Chondrocyte (in vitro differentiated cells): ENCODE data around the gene SIGLEC10. TPM values are rescaled to one million over a fixed set of nuclear protein-coding genes. Genes with fewer than 3 reads are reported as not detected.

Experiments
- DNase-seq: peaks from one replicate; pipeline ENCODE4 v3.0.0; 2021; ENCODE audit warnings: mixed read lengths, low spot score
- H3K27ac Mint-ChIP-seq: one replicate; pipeline ENCODE4 v1.8.0; 2021; ENCODE audit warnings: mild to moderate bottlenecking, moderate library complexity, mixed read lengths; ENCODE audit not compliant: unreplicated experiment
- H3K27me3 Mint-ChIP-seq: 2 replicates; pipeline ENCODE4 v1.8.0; 2021; ENCODE audit warnings: low read depth, mixed read lengths
- H3K36me3 Mint-ChIP-seq: 2 replicates; pipeline ENCODE4 v1.8.0; 2021; ENCODE audit warnings: low read depth, mixed read lengths
- H3K4me1 Mint-ChIP-seq: 2 replicates; pipeline ENCODE4 v1.8.0; 2021; ENCODE audit warnings: low read depth, mild to moderate bottlenecking, mixed read lengths
- H3K4me3 Mint-ChIP-seq: one replicate; pipeline ENCODE4 v1.8.0; 2021; ENCODE audit warnings: mild to moderate bottlenecking, moderate library complexity, mixed read lengths; ENCODE audit not compliant: unreplicated experiment
- H3K9me3 Mint-ChIP-seq: 2 replicates; pipeline ENCODE4 v1.8.0; 2021; ENCODE audit warnings: low read depth, mixed read lengths
- total RNA-seq: library from RNA; stranded (reverse); gene quantifications from 3 replicates; pipeline ENCODE4 v1.2.1, GENCODE V29; 2021
- TF ChIP-seq, protein P1 (sequence below): fragments of 200-600 bp; sonication (generic); IDR thresholded peaks from 2 replicates; pipeline ENCODE4 v1.5.0; 2021; ENCODE audit warnings: antibody characterized with exemption, mild to moderate bottlenecking, moderate library complexity

SIGLEC10 gene
- total RNA-seq, 1 donor from 2014 or later: not detected

DNA sequence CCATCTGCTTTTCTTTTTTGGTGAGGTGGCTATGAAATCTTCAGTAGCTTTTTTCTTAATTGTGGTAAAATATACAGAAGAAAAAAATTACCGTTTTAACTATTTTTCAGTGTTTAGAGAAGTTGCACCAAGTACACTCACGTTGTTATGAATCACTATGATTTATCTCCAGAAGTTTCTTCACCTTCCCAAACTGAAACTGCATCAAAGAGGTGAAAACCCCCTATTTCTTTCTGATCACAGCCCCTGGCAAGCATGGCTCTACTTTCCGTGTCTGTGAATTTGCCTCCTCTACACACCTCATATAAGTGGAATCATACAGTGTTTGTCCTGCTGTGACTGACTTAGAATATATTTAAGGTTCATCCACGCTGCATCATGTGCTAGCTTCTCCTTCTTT, 15.6 kb upstream of the SIGLEC10 start:
- TF ChIP-seq, protein P1, sequence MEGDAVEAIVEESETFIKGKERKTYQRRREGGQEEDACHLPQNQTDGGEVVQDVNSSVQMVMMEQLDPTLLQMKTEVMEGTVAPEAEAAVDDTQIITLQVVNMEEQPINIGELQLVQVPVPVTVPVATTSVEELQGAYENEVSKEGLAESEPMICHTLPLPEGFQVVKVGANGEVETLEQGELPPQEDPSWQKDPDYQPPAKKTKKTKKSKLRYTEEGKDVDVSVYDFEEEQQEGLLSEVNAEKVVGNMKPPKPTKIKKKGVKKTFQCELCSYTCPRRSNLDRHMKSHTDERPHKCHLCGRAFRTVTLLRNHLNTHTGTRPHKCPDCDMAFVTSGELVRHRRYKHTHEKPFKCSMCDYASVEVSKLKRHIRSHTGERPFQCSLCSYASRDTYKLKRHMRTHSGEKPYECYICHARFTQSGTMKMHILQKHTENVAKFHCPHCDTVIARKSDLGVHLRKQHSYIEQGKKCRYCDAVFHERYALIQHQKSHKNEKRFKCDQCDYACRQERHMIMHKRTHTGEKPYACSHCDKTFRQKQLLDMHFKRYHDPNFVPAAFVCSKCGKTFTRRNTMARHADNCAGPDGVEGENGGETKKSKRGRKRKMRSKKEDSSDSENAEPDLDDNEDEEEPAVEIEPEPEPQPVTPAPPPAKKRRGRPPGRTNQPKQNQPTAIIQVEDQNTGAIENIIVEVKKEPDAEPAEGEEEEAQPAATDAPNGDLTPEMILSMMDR: no peak
- Mint-ChIP-seq H3K4me3 (no peak overlapping the region), H3K27ac (no peak overlapping the region), H3K36me3 (no peaks in the 10 kb centered on the region), H3K4me1 (no peaks in the 10 kb centered on the region), H3K27me3 (no peaks in the 10 kb centered on the region), H3K9me3 (no peaks in the 10 kb centered on the region)
- no peak for DNase-seq

GRCh38 chr19:51431124-51431523, 13.7 kb upstream of the SIGLEC10 start:
- H3K36me3 Mint-ChIP-seq: no peaks in the 10 kb centered on the region
- DNase-seq: no peak
- no peak overlapping the region for H3K27ac Mint-ChIP-seq
- no peaks in the 10 kb centered on the region for H3K27me3 Mint-ChIP-seq
- TF ChIP-seq, protein P1: no peak
- no peak overlapping the region for H3K4me3 Mint-ChIP-seq
- no peaks in the 10 kb centered on the region for H3K4me1 Mint-ChIP-seq
- no peaks in the 10 kb centered on the region for H3K9me3 Mint-ChIP-seq

- Mint-ChIP-seq H3K36me3 (no peaks in the 10 kb centered on the region), H3K4me3 (no peak overlapping the region), H3K9me3 (no peaks in the 10 kb centered on the region), H3K27ac (no peak overlapping the region), H3K4me1 (no peaks in the 10 kb centered on the region), H3K27me3 (no peaks in the 10 kb centered on the region)
- TF ChIP-seq, protein P1: no peak
- DNase-seq: no peak
Observed at GRCh38 chr19:51430221-51430620, 12.8 kb upstream of the SIGLEC10 start.

- Mint-ChIP-seq H3K4me3 (no peak overlapping the region), H3K27ac (no peak overlapping the region), H3K4me1 (no peaks in the 10 kb centered on the region), H3K27me3 (no peaks in the 10 kb centered on the region), H3K36me3 (no peaks in the 10 kb centered on the region), H3K9me3 (no peaks in the 10 kb centered on the region)
- DNase-seq: no peak
- TF ChIP-seq, protein P1: no peak
Observed at GRCh38 chr19:51427201-51427600, 9.8 kb upstream of the SIGLEC10 start.

DNA sequence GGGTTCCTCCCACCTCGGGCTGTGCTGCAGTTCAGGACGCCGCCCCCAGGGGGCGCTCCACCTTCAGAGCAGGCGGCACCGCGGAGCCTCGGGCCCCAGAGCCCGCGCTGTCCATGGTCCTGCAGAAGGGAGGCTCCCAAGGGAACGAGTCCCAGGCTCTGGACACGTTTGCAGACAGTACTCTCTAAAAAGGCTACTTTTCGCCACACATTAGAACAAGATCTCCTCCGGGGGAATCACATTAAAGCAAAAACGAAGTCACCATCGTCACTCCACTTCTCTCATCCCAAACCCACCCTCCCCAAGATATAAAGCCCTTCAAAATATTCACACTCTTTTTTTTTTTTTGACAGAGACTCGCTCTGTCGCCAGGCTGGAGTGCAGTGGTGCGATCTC, 4.6 kb upstream of the SIGLEC10 start:
- Mint-ChIP-seq H3K27me3 (no peaks in the 10 kb centered on the region), H3K27ac (no peak overlapping the region), H3K4me1 (no peaks in the 10 kb centered on the region), H3K4me3 (no peak overlapping the region), H3K36me3 (no peaks in the 10 kb centered on the region), H3K9me3 (no peaks in the 10 kb centered on the region)
- TF ChIP-seq, protein P1: peak; percentile 85
- DNase-seq: no peak
